ENCODE results near the gene TMEM9B. TPM values are rescaled to one million over a fixed set of nuclear protein-coding genes. Genes with fewer than 3 reads are reported as not detected.

The TMEM9B gene
- total and polyA plus RNA-seq, 9 of the 15 experiments (the other 6 are each of a cell fraction or from before 2014, with no cell fraction given), result 7.7 to 20.0 (median 14.0) TPM

- TF ChIP-seq DEAF1 (CRISPR knock-in tag; IDR thresholded peaks at IDR 0.05), result peak; percentile 75
- TF ChIP-seq PBX2 (CRISPR knock-in tag; IDR thresholded peaks at IDR 0.05; ENCODE audit: low read depth), result no peak
- no peak for TF ChIP-seq PBX2 (tag; conservative IDR thresholded peaks at IDR 0.05; ENCODE audit: low read depth)
- TF ChIP-seq SMC3 (conservative IDR thresholded peaks at IDR 0.05; ENCODE audit: insufficient read depth, low read depth, low read length), result peak; percentile 54
- no peak for TF ChIP-seq SRSF1 (IDR thresholded peaks at IDR 0.05; ENCODE audit: low read depth, low read length)
- no peak for TF ChIP-seq ZNF3 (CRISPR knock-in tag; IDR thresholded peaks at IDR 0.05)
- TF ChIP-seq NR2C2 (CRISPR knock-in tag; IDR thresholded peaks at IDR 0.05), result no peak
- 0 out of 2 replicates have a peak, but pooled peaks have one; percentile 13 for TF ChIP-seq NR2C2 (tag; IDR thresholded peaks at IDR 0.05)
- TF ChIP-seq FOSL1 (tag; conservative IDR thresholded peaks at IDR 0.05), result 0 out of 2 replicates have a peak, but pooled peaks have one; percentile 11
These were observed 4.6 kb downstream of the TMEM9B start (continued) for GRCh38 chr11:8959546-8960166.

Data from K562 (cell line).